8988T (cell line): ENCODE data around the gene ULBP3.

Experiments
- DNase-seq: peaks from one replicate; pipeline ENCODE4 v3.0.0; 2011

ULBP3 gene

DNA sequence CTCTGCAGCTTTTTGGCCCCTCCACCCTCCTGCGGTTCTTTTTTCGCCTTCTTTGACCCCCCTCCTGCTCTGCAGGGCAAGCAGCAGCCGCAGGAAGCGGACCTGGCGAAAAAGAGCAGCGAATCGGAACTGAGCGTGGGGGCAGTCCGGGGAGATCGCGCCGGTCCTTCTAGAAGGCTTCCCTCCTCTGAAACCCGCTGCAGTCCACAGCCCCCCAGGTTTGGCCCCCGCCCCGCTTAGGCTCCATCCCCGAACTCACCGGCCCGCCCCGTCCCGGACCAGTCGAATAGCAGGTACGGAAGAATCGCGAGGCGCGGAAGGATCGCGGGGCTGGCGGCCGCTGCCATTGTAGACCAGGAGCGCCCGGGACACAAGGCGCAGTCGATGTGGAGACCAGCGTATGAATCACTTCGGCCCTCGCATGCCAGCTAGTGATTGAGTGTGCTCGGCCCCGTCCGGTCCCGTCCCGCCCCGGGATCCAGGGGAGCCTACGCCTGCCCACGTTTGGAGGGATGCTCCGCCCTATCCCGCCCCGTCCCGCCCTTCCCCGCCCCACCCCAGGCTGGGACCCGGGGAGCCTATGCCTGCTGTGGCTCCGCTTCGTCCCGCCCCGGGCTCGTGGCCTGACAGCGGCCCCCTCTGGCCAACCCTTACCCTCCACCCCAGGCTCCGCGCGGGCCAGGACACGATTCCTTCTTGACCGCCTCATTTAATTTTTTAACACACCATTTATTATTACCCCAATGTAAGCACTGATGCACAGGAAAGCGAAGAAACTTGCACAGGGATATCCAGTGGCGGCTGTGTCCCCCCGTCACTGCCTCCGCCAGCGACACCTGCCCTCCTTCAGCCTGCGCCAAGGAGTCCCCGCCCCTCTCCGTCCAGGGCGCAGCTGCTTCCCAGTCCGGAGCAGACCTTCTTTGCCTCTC, at the start of gene ULBP3:
Gene ULBP3 (minus strand): TSS at position 402 of the 929 bp plus-strand sequence. CDS start 55 bp downstream, at position 347.
- peak; percentile 95 for DNase-seq

DNA sequence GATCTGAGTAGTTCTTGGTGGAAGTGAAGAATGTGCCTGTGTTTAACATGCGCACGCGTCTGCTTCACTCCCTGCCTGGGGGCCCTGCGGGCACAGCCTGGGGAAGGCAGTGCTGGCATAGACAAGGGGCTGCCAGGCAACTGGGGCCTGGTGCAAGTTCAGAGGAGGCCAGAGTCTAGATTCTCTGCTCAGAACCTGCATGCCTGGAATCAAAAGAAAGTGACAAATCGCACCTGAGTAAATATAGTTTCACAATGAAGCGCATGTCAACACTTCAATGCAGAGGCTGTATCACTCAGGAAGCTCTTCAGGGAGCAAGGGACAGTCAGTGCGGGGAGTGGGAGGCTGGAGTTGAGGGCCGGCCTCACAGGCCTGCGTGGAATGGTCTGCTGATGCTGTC, 49.7 kb upstream of the ULBP3 start:
- DNase-seq, result no peak

DNA sequence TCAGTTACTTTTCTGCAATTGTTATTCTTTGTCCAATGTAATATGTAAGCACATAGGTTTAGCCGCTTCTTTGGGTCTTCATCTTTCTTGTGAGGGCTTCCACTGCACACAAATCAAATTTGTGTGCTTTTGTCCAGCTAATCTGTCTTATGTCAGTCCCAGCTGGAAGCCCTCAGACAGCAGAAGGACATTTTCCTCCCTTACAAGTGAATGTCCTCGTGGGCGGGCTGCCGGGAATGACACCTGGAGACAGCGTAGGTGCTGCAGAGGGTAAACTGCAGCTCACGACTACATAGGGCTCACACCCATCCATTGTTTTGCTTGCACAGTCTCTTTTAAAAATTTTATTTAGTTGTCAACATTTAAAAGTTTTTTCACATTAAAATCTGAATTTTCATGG, 49.3 kb upstream of the ULBP3 start:
- no peak for DNase-seq

DNA sequence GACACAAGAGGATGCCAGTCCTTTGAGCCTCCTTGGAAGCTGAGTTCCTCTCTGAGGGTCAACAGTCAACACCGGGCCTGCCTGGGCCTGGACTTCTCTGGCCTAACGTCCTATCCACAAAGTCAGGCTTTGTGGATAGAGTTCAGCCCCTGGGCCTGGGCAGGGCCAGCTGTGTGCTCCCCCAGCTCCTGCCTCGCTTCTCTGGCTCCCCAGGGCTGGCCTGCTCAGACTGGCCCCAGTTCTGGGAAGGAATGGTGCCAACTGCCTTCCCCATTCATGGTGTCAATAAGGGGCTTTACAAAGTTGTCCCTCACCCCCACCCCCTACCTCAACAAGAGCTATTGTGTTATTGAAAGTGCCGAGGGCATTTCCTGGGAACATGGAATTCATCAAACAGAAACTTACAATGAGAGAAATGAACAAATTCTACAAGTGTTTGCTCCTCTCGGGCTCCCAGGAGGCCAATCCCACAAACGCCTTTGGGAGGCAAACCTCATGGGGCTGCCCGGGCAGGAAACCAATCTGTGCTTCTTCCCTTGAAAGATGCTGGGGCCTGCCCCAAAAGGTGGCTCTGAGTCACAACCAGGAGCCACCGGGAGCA, 47.4 kb upstream of the ULBP3 start:
- DNase-seq, result no peak

DNA sequence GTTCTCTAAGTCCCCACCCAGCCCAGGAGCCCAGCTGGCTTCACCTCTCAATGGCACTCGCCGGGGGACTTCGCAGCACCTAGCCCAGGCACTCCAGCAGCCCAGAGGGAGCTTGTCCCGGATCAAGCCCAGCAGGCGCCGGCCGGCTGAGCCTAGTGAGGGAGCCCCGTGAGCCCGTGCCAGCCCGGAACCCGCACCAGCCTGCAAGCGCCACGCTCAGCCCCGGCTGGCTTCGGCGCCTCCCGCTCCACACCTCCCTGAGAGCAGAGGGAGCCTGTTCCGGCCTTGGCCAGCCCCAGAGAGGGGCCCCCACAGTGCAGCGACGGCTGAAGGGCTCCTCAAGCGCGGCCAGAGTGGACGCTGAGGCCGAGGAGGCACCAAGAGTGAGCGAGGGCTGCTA, 46.8 kb upstream of the ULBP3 start:
- no peak for DNase-seq

DNA sequence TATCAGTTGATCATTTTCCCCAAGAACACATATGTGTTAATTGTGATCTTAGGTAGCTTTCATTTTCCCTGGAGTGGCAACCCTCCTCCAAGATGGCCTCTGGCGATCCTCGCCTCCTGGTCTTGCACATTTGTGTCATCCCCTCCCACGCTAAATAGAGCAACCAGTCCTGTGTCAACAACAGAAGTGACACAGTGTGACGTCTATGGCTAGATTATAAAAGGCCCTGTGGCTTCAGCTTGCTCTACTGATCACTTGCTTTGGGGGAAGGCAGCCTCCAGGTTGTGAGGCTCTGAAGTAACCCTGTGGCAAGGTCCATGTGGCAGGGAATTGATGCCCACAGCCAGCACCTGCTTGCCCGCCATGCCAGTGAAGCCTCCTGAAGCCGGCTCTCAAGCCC, 43.3 kb upstream of the ULBP3 start:
- DNase-seq, result no peak

DNA sequence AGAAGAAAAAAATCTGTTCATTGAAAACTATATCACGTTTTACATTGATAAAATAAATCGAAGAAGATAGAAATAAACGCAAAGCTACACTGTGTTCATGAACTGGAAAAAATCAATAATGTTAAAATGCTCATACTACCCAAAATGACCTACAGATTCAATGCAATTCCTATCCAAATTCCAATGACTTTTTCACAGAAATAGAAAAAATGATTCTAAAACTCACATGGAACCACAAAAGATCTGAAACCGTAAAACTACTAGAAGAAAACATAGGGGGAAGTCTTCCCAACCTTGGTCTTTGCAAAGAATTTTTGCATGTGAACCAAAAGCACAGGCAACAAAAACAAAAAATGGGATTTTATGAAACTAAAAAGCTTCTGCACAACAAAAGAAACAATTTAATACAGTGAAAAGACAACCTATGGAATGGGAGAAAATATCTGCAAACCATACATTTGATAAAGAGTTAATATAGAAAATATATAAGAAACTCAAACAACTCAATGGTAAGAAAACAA, 33.9 kb upstream of the ULBP3 start:
- no peak for DNase-seq

DNA sequence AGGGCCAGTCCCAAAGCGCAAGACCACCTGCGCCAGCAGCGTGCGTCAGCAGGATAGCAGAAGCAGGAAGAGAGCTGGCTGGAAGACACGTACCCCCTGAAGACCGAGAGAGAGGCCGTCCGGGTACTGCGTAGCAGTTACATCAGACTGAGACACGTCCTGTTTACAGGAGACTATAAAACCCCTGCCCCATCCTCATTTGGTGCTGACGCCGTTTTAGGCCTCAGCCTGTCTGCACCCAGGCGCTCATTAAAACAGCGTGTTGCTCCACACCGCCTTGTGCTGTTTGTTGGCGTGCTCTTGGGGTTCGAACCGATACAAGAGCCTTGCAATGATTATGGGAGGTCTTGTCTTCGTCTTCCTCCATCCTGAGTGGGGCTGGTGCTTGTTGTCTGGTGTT, 31.8 kb upstream of the ULBP3 start:
- DNase-seq, result no peak

DNA sequence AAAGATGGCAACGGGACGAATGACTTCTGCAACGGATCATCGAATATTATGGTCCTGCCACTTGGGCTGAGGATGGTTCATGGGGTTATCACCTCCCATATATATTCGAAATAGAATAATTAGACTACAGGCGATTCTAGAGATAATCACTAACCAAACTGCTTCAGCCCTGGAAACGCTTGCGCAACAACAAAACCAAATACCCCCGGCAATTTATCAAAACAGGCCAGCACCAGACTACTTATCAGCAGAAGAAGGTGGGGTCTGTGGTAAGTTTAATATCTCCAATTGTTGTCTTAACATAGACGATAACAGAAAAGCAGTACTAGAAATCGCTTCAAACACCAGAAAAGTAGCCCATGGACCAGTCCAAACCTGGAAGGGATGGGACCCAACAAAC, 31.0 kb upstream of the ULBP3 start:
- no peak for DNase-seq

DNA sequence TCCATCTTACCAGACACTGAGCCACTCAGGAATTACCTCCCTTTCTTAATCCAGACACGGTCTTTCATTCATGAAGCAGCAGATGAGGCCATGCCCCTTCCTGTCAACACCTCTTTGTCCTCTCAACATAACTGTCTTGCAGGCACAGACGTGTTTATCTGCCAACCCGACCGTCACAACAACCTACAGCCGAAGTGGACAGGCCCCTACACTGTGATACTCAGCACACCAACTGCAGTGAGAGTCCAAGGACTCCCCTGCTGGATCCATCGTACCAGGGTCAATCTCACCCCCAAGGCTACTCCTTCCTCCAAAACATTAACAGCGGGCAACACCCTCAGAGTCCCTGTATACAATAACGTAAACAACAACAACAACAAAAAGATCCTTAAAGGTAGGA, 30.6 kb upstream of the ULBP3 start:
- DNase-seq, result no peak

DNA sequence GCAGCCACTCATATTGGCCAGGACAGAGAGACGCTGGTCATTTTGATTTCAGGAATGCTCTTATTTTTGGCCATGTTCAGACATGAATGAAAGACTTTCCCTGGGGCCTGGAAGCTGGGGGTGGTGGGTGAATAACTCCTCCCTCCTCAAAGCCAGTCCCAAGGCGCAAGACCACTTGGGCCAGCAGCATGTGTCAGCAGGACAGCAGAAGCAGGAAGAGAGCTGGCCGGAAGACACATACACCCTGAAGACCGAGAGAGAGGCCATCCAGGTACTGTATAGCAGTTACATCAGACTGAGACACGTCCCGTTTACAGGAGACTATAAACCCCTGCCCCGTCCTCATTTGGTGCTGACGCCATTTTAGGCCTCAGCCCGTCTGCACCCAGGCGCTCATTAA, 29.2 kb upstream of the ULBP3 start:
- DNase-seq, result no peak

DNA sequence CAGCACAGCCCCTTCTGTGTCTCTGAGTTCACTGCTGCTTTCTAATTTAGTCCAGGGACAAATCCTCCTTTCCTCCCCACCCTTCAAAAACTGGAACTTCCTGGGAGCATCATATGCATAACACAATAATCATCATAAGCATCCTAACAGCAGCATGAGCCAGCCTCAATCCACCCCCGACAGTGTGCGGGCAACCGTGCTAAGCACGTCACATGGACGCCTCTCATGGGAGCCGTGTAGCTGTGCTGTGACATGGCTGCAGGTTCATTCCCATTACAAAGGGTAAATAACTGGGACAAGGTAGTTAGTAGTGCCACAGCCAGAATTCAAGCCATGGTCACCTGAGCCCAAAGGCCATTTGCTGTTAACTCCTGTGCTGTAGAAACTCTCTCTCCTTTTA, 24.5 kb upstream of the ULBP3 start:
- no peak for DNase-seq

DNA sequence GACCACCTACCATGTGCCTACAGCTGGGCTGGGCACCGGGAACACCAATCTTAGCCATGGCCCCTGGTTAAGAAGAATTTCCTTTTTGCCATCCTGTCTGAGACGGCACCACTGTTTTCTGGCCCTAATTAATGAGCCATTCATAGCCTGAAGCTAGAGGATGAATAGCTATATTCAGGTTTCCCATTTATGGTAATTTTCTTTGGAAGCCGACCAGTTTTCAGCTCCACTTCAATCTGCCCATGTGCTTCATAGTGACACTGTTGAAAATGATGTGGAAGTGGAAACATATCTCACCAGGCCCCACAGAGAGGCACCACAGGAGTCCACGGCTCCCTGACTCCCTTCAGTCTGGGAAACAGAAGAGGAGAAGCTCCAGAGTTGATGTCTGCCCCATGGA, 22.6 kb upstream of the ULBP3 start:
- DNase-seq, result no peak

DNA sequence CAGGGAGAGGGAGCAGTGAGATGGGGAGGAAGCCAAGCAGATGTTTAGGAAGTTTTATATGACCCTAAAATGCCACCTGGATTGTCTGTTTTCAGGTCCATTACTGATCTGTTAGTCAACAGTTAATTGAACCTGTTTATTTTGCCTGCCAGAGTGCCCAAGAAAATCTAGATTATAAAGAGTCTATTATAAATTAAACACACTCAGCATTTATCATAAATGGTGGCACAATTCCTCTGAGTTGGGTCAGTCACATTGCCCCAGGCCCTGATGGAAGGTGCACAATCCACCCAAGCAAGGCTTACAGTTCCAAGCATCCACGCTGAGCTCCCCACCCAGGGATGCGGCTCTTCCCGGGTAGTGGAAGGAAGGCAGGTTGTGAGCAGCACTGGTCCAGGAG, 21.4 kb upstream of the ULBP3 start:
- no peak for DNase-seq

DNA sequence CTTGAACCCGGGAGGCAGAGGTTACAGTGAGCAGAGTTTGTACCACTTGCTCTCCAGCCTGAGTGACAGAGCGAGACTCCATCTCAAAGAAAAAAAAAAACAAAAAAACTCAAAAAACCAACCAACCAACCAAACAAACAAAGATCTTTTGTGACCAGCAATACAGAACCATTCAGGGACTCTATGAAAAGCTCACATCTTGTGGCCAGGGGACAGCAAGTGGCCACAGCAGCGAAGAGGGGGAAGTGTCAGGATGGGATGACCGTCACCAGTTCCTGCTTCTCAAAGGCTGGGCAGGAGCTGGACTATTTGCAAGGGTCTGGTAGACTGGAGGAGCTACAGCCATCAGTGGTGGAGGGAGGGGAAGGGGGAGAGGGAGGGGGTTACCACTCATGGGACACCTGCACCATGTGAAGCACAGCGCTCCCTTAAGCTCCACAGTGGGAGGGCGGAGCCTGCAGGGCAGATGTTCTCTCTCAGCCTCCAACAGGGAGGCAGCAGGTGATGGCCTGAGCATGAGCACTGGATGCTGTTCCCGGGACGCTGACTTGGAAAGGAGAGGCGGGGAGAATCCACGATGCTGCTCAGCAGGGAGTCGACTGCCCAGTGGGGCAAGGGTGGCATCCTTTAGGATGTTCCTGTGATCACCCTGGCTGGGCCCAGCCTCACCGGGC, 19.7 kb upstream of the ULBP3 start:
- DNase-seq, result no peak

DNA sequence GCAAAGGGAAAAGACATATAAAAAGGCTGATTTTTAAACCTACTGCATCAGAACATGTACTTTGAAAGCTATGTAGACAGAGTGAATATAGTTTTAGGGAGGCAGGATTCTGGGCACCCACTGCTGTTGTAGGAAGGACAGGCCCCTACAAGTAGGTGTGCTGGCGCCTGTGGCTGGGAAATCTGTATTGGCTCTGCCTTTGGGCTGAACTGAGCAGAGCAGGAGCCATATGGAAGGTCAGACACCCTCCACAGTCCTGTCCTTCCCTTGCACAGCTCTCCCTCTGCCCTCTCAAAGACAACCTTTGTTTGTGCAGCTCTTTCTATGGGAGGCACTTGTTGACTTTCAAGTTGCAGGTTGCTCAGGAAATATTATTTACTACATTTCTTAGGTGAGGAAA, 18.4 kb upstream of the ULBP3 start:
- no peak for DNase-seq

DNA sequence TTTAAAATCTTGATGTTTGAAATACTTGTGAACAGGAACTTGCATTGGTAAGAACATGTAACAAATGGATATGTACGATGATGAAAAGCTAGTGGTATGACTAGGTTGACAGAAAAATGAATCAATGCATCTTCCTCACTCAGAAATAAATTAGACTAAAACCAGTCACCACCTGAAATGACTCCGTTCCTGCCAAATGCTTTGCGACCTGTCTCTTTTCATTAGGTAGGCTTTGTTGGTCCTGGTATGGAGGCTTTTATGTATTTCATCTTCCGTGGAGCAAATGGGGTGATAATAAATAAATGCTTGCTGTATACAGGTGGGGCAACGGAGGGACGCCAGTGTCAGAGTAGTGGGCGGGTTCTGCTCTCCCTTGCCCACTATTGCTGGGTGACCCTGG, 17.1 kb upstream of the ULBP3 start:
- no peak for DNase-seq

DNA sequence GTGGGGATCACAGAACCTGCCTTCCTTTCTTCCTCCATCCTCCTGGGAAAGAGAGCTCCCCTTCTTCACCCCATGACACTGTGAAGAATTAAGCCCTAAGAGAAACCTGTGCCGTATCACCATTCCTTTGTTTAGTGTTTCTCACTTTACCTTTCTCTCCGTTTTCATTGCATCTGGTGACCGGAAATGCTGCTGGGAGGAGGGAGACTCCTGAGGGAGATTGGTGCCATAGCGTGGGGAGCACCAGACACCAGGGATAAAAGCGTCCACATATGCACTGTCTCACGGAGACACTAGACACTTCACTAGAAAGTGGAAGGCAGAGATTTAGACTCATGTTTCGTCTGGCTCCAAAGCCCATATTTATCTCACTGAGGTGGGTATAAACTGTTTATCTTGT, 15.5 kb upstream of the ULBP3 start:
- DNase-seq, result no peak

DNA sequence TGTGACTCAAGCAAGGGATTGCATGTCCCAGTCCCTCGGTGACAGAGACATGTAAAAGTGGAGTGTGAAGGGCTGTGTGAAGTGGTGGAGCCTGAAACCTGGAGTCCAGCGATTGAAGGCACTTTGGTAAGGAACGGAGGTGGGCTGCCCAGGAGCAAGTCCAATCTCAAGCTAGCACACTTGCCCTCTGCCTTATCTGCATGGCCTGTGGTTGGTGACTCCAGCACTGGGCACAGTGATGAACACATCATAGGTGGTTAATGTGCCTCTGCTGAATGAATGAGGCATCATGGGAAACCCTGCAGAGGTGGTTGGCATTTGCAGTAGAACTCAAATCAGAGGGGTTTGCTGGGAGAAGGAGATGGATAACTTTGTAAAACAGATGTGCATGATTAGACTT, 14.9 kb upstream of the ULBP3 start:
- DNase-seq, result no peak

DNA sequence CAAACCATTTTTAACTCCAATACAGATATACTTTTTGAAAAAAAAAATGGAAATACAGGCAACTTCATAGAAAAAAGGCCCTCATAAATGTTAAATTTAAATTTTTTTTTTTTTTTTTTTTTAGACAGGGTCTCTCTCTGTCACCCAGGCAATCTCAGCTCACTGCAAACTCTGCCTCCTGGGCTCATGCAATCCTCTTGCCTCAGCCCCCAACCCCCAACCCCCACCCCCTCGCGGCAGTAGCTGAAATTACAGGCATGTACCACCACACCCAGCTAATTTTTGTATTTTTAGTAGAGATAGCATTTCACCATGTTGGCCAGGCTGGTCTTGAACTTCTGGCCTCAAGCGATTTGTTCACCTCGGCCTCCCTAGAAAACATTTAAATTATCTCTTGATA, 12.8 kb upstream of the ULBP3 start:
- no peak for DNase-seq

DNA sequence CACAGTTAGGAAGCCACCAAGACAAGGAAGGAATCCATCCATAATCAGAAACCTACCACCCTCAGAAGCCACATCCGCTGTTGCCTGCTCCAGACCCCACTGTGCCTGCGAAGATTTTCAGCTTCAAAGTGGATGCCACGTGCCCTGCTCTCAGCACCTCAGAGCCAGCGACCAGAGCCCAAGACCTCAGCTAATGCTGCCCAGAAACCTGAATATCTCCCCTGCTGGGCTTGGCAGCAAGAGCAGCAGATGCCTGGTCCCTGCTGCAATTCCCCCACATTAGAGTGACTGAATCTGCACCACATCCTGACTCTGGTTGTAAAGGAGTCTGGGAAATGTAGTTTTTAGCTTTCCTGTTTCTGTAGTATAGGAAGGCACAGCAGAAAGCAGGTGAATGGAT, 10.7 kb upstream of the ULBP3 start:
- no peak for DNase-seq

DNA sequence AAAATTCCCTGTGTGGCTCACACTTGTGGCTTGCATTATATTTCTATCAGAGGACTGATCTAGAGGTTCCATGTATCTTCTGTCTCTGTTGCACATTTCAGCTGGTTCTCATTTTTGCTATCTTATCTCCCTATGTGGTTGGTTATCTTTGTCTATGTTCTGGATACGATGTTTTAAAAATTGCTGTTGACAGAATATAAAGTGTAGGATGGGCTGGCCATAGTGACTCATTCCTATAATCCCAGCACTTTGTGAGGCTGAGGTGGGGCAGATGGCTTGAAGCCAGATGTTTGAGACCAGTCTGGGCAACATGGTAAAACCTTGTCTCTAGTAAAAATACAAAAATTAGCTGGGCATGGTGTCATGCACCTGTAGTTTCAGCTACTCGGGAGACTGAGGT, 9.9 kb upstream of the ULBP3 start:
- no peak for DNase-seq

DNA sequence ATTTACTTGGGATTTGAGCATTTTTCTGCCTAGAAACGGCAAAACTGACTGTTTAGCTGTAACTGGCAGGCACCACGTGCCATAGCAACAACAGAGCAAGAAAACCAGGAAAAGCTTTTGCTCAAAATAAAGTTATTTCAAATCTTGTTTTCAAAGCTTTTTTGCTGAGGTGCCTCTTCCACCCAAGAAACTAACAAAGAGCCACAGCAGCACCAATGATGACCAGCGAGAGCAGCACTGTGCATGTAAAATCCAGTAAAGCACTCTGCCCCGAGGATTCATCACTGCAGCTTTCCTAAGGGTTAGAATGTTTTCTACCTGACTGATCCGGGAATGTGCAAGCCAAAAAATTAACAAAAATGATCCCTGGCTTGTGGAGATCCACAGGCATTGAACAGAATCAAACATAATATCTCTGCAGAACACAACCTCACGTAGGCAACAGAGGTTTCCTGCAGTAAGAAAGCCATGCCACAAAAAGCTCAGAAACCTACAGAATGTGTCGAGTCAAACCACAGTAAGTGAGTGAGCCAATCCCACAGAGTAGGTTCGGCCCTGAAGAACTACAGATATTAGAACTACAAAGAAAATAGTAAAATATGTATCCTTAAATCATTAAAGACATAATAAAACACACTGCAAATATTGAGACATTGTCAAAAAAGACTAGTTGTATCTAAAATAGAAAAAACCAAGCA, 7.4 kb upstream of the ULBP3 start:
- DNase-seq, result no peak
